HL-60/S4 (cell line): ENCODE results near the gene UGT2B10.

Experiments used
- in situ Hi-C: fragments of 300-500 bp; cut with MboI; formaldehyde crosslinking; loops from 2 replicates; pipeline ENCODE4 v1.14.3; 2022; ENCODE audit warnings: low sequenced_read_pairs

UGT2B10 gene

GRCh38 chr4:68869274-68869773 is 53.5 kb downstream of the UGT2B10 start:
- in situ Hi-C loops: no loop called here

- in situ Hi-C loops: no loop called here
Observed at GRCh38 chr4:68871809-68872642, 56.2 kb downstream of the UGT2B10 start.

- in situ Hi-C loops: no loop called here
Observed at GRCh38 chr4:68872643-68873502, 57.1 kb downstream of the UGT2B10 start.

- in situ Hi-C loops: no loop called here
Observed at GRCh38 chr4:68874507-68874906, 58.7 kb downstream of the UGT2B10 start.

GRCh38 chr4:68877555-68877954 is 61.8 kb downstream of the UGT2B10 start:
- in situ Hi-C loops: no loop called here

GRCh38 chr4:68878048-68878447 is 62.3 kb downstream of the UGT2B10 start:
- in situ Hi-C loops: no loop called here
